Activated CD4-positive, CD25-positive, alpha-beta regulatory T cell (primary cell): Measurements from ENCODE around the gene ELFN2.

ENCODE experiments used
- DNase-seq, 4 experiments: peaks; one replicate each; lab custom pipeline; 2025; lab: John Stamatoyannopoulos, UW

Gene ELFN2

DNA sequence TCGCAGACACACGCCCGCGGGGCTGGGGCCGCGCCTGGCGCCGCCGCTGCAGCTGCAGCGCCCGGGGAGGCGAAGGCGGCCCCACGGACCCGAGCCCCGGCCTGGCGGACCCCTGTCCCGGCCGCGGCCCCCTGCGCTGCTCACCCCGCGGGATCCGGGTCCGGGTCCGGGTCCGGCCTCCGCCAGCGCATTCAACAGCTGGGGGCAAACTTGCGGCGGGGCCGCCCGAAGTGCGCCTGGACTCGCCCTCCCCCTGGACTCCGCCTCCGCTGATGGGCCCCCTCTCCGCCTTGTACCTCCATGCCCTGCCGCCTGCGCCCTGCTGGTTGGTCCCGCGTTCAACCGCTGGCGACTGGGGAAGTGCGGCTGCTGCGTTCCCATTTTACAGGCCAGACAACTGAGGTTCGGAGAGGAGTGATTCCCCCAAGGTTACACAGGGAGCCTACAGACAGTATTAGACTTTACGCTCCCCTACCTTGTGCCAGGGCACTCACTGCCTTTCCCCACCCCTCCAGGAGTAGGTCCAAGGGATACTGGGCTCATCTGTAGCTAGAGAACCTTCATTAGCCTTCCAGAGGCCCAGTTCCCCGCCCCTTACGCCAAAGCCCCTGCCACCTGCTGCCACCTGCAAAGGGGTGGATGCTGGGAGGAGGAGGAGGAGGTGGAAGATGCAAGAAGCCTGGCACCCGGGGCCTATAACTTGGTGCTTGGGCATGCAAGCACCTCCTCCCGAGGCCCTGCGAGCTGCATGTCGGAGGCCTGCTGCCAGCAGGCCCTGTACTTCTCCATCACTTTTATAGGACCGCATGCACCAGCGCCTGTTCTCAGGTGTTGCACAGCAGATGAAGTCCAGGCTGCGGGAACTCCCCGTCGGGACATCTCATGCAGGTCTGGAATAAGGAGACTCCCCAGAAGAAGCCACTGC lies 694 bp upstream of the ELFN2 start:
- no peak for DNase-seq

DNA sequence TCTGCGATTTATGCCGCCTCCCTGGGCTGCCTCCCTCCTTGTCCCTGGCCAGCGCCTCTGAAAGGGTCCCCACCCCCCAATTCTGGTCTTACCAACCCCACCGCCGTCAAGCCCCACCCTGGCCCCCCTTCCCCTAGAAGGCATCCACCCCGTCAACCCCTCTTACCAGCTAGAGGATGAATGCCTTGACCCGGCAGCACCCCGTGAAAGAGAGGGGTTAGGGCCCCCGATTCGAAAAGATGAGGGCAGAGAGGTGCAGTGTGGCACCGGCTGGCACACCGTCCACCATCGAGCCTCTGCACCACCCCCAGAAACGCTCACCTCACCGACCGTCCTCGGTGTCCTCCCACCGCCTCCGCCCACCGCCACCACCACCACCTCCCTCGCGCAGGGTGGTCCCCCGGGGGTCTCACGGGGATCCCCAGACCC lies 559 bp downstream of the ELFN2 start:
- DNase-seq, result no peak

DNA sequence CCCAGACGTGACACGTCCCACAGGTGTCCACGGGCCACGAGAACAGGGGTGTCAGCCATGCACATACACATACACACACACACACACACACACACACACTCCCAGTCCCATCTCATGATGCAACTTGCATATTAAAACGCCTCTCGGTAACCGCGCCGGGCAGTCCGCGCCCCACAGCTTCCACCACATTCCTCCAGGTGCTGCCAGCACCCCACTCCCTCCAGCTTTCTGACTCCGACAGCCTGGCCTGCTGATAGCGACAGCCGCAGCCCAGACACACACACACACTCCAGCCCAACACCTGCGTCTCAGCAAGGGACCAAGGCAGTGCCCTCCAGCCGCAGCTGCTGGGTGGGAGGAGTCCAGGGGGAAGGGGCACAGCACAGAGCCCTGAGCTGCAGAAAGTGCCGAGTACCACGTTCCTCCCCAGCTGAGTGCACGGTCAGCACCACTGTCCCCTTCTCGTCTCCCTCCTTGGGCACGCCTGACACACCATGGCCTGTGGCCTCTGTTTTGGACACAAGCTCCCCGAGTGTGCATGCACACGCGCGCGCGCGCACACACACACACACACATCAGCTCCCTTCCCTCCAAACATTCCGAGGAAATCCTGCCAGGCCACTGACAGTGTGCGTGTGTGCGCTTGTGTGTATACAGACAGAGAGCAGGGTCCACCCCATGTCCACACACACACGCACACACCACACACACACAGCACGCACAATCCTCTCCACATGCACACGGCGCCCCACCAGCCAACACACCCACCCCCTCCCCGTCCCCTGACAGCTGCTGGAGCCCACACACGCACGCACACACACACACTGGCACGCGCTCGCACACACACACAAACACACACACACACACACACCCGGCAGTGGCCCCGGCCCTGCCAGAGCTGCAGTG lies 1.2 kb downstream of the ELFN2 start:
- DNase-seq, result no peak

- no peak for DNase-seq
Observed at GRCh38 chr22:37425369-37425768, 1.9 kb downstream of the ELFN2 start.

DNA sequence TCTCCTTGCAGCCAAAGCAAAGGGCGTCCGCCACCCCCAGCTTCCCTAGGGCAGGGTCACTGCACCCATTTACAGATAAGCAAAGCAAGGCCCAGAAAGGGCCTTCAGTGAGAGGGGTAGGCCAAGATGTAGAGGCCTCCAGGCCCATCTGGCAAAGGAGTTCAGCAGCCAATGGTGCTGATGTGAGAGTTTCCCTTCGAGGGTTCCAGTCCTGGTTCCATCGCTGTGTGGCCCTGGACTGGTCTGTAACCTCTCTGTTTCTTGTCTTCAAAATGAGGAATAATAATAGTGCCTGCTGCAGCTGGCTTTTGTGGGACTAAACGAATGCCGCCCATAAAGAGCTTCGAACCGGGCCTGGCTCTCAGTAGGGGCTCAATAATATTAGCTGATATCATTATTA lies 4.0 kb downstream of the ELFN2 start:
- DNase-seq, result no peak

DNA sequence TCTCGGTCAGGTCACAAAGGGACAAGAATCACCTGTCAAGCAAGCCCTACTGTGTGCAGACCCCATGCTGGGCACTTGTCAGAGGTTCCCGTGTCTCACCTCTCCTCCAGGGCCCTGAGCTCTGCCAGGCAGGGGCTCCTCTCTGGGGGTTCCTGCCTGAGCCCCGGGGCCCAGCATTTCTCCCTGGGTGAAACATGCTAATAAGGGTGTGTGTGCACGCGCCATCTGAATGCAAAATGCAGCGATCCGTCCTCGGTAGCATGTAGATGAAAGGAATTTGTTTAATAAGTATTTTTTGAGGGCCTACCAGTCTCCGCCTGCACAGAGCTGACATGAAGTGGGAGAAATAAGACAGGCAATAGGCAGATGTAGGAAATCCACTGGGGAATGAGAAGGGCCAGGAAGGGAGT lies 5.8 kb downstream of the ELFN2 start:
- DNase-seq, result no peak

- no peak for DNase-seq
Observed at GRCh38 chr22:37420686-37421467, 6.4 kb downstream of the ELFN2 start.

DNA sequence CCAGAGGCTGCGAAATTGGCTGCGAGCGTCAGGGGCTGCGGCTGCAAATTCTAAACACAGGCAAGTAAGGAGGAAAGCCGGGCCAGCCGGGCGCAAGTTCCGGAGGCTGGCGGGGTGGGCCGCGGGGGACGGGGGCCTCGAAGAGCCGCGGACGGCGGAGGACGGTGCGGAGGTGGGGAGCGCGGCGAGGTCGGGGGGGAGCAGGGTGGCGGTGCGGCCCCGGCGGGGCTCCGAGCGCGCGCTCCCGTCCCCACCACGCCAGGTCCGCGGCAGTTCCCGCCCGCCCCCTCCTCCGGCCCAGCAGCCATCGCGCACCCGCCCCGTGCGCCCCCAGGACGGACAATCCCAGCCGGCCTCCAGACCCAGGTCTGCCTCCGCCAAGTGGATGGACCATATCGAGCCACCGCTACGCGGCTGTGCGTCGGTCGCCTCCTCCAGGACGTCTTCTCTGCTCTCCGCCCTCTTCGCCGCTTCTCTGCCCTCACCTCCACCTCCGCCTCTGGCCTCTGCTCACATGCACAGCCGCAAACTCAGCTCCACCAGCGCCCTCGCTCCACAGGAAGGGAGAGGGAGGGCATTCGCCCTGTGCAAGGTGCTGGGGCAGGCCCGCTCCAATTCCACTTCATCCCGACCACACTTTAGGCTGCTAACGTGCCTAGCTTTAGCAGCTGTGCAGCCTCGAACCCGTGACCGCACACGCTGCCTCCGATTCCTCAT lies 7.2 kb downstream of the ELFN2 start:
- no peak for DNase-seq

- no peak for DNase-seq
Observed at GRCh38 chr22:37419370-37419968, 7.8 kb downstream of the ELFN2 start.

GRCh38 chr22:37418627-37419369 lies 8.5 kb downstream of the ELFN2 start:
- DNase-seq, result no peak

GRCh38 chr22:37417677-37418348 lies 9.5 kb downstream of the ELFN2 start:
- no peak for DNase-seq

- no peak for DNase-seq
Observed at GRCh38 chr22:37417264-37417663, 10.0 kb downstream of the ELFN2 start.

DNA sequence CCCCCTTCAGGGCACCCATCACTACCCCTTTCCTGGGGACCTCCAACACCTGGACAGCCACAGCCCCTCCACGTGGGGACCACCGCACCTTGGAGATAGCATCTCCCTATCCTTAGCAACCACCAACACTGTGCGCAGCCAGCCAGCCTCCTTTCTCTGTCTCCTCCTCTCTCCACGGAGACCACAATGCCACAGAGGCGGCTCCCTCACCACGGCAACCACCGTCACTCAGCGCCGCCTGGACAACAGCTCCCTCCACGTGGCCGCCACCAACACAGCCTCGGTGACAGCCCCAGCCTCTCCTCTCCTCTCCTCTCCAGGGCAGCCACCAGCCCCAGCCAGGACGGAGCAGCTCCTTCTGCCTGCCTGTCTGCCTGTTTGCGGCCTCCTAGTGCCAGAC lies 10.5 kb downstream of the ELFN2 start:
- DNase-seq, result no peak

DNA sequence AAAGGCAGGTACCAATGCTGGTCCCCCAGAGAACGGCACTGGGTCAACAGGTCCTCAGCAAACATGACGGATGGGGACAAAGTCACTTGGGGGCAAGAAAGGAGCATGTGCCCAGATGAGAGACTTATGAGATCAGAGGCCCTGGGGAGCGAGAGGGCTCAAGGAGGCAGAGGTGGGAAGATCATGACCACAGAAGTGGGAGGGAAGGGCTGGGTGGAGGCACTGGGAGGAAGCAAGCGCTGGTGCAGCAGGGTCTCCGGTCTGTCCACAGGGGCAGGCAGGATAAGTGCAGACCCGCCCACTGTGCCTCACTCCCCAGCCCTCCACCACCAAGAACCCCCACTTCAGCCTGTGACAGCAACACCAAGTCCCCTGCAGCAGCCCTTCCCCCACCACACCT lies 10.9 kb downstream of the ELFN2 start:
- DNase-seq, result no peak

DNA sequence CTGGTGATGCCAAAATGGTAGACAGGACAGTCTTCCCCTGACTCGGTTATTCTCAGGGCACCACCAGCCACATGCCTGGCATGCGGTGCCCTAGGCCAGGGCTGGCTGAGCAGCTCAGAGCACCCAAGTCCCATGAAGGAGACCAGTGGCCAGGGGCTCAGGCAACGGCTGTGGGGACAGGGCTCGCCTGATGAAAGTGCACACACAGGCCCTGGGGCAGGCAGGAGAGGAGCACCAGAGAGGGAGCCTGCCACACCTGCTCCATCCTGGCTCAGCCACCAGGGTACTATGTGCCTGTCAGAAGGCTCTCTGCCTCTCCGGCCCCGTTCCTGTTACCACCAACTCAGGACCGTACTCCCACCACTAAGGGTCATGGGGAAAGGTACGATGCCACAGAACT lies 12.1 kb downstream of the ELFN2 start:
- no peak for DNase-seq

DNA sequence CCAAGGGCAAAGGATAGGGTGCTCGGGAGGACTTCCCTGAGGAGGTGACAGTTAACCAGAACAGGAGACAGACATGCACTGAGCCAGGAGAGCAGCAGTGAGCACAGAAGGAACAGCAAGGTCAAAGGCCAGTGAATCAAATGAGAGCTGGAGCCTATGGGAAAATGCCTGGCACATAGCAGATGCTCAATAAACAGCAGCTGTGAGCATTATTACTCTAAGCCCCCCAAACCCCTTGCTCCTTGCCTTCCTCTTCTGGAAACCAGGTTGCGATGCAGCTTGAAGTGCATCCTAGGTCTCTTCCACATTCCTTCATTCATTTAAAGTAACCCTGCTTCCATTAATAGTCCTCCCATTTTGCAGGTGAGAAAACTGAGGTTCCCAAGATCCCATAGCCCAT lies 13.0 kb downstream of the ELFN2 start:
- no peak for DNase-seq

- no peak for DNase-seq
Observed at GRCh38 chr22:37413546-37413945, 13.7 kb downstream of the ELFN2 start.

GRCh38 chr22:37412495-37413250 lies 14.6 kb downstream of the ELFN2 start:
- DNase-seq, result no peak

DNA sequence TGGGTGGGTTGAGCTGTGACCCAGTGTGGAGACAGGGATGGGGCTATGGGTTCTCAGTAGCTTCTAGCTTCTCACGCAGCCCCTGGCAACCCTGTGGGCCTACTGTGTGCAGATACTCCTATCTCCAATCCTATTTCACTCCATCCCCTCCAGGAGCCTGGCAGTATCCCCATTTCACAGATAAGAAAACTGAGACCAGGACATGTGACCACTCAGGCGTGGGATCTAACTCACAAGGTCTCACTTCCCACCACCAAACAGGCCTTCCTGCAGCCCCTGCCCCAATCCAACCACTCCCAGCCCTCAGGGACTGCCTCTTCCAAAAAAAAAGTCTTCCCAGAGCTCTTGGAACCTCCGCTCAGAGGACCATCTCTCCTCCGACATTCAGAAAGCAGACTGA lies 15.6 kb downstream of the ELFN2 start:
- no peak for DNase-seq
